RKO (cell line): Measurements from ENCODE around the gene KCTD6.

ENCODE experiments used
- DNase-seq: peaks from one replicate; pipeline ENCODE4 v3.0.0-alpha.2; 2016; ENCODE audit warnings: low spot score

KCTD6 gene

DNA sequence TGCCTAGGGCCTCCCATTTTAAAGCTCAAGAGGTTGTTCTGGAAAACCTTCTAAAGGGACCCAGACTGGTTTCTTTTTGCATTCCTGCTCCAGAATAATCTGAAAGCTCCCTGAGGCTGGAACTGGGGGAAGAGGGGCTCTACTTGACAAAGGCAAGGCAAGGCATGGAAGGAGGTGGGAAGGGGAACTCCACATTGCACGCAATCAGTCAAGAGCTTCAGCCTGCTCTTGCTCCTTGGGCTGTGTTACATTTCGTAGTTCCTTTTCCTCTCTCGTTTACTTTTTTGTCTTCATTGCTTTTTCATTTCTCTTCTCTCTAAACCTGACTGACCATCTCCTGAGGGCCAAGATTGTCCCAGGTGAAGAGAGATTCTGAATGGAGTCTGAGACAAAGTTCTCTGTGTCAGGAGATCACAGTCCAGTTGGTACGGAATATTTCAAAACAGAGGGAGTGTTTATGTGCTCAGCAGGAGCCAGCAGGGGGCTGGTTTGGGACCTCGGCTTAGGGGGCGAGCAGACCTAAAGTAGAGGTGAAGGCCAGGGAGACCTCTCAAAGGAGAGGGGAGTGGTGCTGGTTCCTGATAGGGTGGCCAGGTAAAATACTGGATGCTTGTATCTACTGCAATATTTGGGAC, 6.0 kb upstream of the KCTD6 start:
- DNase-seq, result no peak

DNA sequence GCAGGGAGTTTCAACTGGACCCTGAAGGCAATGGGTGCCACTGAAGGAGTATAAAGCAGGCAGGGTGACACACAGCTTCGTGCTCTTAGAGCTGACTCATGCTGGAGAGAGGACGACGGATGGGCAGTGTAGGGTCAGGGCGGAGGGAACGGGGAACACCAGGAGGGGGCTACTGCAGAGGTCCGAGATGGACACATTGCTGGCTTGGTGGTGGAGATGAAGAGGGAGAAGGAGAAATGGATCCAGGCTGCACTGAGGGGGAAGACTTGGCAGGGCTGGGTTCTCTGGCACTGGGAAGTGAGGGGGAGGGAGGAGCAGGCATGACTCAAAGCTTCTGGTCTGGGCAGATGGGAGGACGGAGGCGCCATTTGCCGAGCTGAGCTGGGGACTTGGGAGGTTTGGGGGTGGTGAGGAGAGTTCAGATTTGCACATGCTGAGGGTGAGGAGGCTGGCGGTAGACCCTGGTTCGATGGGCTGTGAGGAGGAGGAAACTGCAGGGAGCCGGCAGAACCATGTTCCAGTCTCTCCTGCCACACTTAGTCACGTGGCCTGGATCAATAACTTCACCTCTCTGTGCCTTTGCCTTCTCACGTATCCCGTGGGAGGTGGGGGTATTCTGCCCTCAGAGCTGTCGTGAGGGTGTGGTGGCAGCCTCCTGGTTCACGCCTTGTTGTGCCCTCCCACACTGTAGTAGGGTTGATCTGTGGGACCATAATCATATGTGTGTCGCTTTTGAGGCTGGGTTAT, 4.6 kb upstream of the KCTD6 start:
- peak; percentile 86 for DNase-seq

DNA sequence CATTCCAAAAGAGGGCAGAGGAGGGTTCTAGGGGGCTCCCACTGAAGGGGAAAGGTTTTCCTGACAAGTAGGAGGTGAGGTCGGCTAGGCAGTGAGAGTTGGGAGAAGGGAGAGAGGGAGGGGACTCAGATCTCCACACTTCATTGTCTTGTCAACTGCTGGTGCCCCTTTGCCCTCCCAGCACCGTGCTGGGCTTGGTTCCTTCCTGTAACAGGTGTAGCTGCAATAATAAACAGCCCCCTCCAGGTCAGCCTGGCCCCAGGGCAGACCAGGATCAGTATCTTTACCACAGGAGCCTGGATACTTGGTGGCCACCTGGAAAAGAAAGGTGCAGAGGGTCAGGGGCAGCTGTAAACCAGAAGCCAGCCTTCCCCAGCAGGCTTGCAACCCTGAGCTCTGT, 2.9 kb upstream of the KCTD6 start:
- no peak for DNase-seq

DNA sequence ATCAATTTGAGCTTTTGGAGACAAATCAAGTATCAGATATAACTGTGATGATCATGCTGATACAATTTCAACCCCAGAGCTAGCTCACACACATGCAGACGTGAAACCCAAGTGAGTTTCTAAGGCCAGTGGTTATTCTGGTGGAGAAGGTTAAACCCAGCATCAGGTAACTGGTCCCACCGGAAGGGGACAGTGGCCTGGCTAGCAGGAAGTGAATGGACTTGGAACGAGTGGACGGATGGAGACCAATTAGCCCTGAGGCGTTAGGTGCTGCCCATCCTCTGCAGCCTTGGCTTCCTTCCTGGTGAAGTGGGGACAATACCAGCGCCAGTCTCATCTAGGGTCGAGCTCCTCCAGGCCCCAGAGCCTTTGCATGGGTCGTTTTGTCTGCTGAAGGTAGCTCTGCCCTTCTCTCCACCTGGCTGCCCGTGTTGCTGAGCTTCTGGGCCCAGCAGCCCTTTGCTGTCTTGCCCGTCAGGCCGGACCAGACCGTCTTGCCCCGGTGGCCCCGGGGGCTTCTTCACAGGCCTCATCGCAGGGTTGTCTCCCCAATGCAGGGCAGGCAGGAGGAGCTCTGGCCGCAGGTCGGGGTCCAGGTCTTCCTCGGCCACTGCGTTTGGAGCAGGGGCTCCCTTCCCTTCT, 915 bp upstream of the KCTD6 start:
- DNase-seq, result no peak

DNA sequence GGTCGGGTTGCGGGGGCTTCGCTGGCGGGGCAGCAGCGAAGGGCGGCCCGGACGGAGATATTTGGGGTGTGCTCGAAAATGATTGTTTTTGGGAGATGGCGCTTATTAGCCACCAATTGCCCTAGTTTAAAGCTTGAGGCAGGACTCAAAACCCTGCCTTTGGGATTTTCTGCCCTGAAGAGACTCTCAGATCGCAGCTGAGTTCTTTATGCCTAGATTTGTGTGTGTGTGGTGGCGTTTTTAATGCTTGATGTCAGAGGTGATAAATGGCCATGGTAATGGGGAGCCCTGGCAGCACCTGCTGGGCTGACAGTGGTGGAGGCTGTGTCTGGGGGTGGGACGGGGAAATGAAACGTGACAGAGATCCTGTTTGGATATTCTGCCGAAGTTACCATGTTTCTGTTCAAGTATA, 604 bp downstream of the KCTD6 start:
- DNase-seq, result peak; percentile 48

GRCh38 chr3:58494107-58494506, 2.2 kb downstream of the KCTD6 start:
- DNase-seq, result no peak

- no peak for DNase-seq
Observed at GRCh38 chr3:58495101-58495500, 3.2 kb downstream of the KCTD6 start.

DNA sequence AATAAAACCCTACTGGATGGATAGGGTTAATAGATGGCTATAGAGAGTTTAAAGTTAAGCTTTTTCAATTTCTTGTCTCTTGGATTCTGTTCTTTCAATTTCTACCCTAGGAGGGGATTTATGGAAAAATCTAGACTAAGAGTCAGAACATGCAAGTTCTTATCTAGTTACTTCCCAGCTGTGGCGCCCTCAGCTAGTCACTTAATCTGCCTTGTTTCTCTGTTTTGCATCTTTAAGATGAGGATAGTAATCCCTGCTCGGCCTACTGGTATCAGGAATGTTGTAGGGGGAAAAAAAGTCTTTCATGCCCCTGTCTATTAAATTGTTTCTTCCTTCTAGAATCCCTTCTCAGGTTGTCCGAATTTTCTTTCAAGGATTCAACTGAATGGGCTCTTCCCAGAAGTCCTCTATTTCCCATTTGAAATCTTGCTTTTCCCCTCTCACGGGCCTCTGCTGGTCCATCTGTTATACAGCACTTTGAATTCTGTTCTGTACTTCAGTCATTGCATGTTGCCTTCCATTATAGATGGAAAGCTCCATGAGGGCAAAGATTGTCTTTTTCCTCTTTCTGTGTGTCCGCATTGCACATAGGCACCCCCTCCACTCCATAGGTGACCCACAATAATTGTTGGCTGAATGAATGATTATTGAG, 4.4 kb downstream of the KCTD6 start:
- DNase-seq, result no peak

DNA sequence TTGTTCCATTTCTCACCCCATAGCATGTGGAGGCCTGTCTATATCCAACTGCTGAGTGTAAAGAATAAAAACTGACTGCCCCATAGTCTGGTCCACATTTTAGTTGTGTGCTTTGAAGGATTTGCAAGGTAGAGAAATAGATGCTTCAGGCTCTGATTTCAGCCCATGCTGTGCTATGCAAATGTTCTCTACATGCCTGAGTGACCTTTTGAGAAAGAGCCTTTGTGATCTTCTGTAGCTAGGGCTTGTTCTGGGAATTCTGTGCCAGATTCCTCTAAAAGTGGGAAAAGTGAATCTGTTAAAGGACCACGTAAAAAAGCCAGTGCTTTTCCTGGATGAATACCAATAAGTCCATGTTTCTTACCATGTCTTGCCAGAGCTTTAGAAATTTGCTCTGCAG, 5.2 kb downstream of the KCTD6 start:
- DNase-seq, result no peak

DNA sequence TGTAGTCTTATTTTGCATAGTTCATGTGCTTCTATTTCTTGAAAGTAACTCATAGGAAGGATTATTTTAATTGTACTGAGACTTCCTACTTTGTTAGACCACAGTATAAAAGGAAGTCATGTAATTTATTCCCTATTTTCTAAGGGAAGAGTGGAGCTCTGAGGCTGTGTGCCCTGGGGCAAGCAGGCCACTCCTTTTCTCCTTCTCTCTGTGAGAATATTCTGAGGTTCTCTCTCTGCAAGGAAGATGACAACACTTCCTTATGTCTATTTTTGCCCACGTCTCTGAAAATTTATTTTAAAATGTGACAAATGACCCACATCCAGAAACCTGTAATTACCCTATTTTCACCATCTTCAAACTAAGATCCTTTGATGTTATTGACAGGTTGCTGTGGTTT, 11.0 kb downstream of the KCTD6 start:
- no peak for DNase-seq

GRCh38 chr3:58507356-58508078, 15.6 kb downstream of the KCTD6 start:
- DNase-seq, result no peak

GRCh38 chr3:58508437-58508836, 16.5 kb downstream of the KCTD6 start:
- DNase-seq, result no peak

DNA sequence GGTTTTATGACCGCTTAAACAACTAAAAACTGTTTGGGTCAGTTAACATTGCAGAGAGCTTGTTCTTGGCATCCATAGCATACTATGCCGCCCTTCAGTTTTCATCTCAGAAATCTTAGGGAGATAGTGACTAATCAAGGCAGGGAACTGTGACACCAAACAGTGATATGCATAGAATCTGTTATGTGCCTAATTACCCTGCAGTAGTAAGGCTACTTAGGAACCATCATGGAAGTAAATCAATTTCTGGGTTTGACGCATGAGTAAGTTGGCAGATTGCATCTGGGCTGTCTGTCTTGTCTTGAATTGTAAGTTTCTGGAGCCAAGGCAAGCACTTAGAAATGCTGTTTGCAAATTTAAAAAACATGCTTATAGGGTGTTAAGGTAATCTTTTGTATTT, 22.5 kb downstream of the KCTD6 start:
- no peak for DNase-seq

GRCh38 chr3:58518291-58518789, 26.4 kb downstream of the KCTD6 start:
- no peak for DNase-seq

GRCh38 chr3:58519668-58520402, 27.9 kb downstream of the KCTD6 start:
- DNase-seq, result no peak

DNA sequence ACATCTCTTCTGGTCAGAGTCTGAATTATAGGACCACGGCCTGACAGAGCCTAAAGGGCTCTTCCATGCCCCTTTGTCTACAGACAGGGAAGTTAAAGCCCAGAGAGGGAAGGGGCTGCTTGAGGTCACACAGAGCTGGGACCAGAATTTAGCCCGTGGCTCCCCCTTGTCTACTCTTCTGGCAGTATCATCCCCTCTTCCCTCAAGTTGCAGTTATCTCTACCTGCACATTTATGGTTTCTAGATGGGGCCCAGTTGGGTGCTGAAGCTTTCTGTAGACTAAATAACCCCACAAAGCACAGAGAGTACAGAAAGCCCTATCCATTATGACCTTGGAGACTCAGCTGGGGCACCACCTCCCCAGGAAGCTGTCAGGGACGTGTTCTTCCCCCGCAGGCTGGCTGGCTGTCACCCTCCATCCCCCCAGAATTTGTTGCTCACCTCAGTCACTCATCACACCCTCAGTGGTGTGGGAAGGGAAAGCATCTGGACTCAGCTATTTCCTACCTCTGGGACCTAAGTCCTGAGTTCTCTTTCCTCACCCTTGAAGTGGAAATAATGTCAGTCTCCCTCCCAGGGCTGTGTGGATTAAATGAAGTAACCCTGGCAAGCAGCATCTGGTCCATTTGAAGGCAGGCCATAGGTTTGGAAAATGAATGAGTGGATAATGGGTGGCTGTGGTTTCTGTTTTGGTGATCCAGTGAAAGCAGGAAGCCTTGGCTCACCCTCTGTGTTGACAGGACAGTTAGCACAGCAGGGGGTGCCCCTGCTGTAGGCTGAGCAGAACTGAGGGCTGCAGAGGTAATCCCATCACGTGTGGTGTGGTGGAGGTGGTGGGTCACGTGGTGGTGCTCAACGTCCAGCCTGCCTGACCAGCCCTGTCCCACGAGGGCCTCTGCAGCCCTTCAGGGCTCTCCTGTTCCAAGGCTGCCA, 28.8 kb downstream of the KCTD6 start:
- DNase-seq, result no peak

- DNase-seq, result no peak
Observed at GRCh38 chr3:58521336-58521670, 29.4 kb downstream of the KCTD6 start.

DNA sequence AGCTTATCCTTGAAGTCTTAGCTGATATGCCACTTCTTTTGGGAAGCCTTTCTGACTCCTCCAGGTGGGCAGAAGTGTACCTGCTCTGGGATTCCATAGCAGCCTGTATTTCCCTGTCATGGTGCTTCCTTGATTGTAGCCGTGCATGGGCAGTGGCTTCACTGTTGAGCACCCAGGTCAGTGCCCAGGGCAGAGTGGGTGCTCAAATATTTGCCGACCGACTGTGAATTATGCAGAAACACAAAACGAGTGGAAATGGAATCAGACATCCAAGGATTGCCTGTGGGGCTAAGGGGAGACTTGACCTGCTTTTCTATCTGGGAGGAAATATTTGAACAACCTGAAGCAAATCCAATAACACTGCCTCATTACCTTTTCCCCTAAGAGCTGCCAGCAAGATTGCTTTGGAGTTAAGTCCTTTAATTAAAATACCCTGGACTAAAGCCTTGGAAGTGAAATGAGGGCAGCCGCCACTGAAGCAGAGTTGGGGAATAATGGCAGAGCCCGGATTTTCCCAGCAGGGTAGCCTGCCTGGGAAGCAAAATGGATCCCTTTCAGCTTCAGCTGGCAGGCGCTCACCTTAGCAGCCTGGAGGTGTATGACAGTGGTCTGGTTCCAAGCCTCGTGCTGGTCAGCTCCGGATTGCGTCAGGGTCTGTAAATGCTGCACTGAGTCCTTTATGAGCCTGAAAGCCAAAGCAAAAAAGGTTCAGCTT, 30.2 kb downstream of the KCTD6 start:
- DNase-seq, result no peak

DNA sequence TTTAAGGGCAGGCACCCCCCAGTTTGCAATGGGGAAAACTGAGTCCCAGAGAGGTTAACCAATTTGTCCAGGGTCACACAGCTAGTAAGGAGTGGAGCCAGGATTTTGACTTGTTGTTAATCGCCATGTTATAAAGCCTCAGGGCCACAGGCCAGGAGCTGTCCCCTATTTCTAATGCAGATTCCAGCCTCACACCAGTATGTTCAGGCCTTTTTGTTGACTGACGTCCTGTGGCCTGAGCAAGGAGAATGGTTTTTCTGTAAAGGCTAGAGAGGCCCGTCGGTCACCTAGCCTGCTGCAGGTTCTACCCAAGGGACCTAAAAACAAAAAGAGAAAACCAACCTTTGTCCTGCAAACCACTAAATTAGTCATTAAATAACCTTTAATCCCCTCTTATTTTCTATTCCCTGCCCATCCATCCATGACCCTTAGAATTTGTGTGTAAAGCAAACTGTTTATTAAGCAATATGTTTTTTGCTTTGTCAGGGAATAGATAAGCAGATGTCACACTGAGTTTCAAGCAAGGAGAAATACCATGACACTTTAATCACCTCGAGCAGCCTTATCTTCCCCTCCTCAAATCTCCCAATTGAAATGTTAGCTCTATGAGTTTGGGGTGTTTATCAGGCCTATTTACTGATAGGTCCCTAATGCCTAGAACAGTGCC, 31.0 kb downstream of the KCTD6 start:
- DNase-seq, result no peak
